Activated CD8-positive, alpha-beta T cell treated with anti-CD3 and anti-CD28 coated beads, Interleukin-2, amount 10 ng/mL, durations not matched to agents 7 days and 5 days (primary cell): ENCODE data around the gene HOXA13. TPM values are rescaled to one million over a fixed set of nuclear protein-coding genes. Genes with fewer than 3 reads are reported as not detected.

Experiments used
- ATAC-seq: fragments of 150-1000 bp; cut with Tn5 transposase; one replicate; pipeline ENCODE4 v1.10.0; 2021; ENCODE audit warnings: moderate library complexity
- CTCF ChIA-PET: fragments of 350-600 bp; sonication (Branson Sonifier 250); formaldehyde crosslinking; loops from one replicate; lab custom pipeline; 2021; ENCODE audit warnings: antibody characterized with exemption; lab: Charles Lee
- POLR2A ChIA-PET: fragments of 350-600 bp; sonication (Branson Sonifier 250); formaldehyde crosslinking; loops from one replicate; lab custom pipeline; 2021; ENCODE audit warnings: antibody characterized with exemption; lab: Charles Lee
- DNase-seq: peaks from one replicate; pipeline ENCODE4 v3.0.0-alpha.2; 2020
- H3K27ac Mint-ChIP-seq: one replicate; pipeline ENCODE4 v1.8.0; 2021; ENCODE audit warnings: mild to moderate bottlenecking, mixed read lengths
- H3K27me3 Mint-ChIP-seq: one replicate; pipeline ENCODE4 v1.8.0; 2021; ENCODE audit warnings: low read depth, mixed read lengths
- H3K36me3 Mint-ChIP-seq: one replicate; pipeline ENCODE4 v1.8.0; 2021; ENCODE audit warnings: low read depth, mixed read lengths
- H3K4me1 Mint-ChIP-seq: one replicate; pipeline ENCODE4 v1.8.0; 2021; ENCODE audit warnings: low read depth, mixed read lengths
- H3K4me3 Mint-ChIP-seq: one replicate; pipeline ENCODE4 v1.8.0; 2021; ENCODE audit warnings: mild to moderate bottlenecking, mixed read lengths
- H3K9me3 Mint-ChIP-seq: one replicate; pipeline ENCODE4 v1.8.0; 2022; ENCODE audit warnings: mixed read lengths; ENCODE audit not compliant: insufficient read depth
- total RNA-seq, 2 experiments: library from RNA; stranded (reverse); gene quantifications; one replicate each; pipeline ENCODE4 v1.2.3, GENCODE V29; 2021

The HOXA13 gene
- total RNA-seq, 2 experiments from 2014 or later = not detected

DNA sequence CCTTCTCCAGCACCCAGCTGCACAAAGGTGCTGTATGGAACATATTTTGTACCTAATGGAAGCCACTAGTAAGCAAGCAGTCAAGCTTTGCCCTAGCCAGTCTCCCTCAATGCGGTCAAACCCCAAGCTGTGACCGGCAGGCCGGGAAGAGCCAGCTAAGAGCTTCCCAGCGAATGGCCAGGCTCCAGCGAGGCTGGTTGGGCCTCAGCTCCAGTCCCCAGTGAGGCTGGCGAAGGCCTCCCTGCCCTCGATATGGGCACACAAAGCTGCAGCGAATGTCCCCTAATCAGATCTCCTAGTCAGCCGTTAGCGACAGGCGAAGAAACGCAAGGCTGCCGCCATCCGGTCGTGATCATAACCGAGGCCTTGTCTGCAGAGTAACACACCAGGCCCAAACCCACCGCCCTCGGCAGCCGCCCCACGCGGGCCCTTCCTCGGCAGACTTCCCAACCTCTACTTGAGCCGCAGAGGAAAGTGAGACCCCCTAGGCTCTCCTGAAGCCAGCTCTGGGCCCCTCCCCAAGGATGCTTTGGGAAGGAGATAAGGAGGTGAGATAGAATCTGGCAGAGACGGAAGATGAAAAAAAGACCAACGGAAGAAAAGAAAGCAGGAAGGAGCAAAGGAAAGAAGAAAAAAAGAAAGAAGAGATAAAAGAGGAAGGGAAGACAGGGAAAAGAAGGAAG lies 31.5 kb downstream of the HOXA13 start:
- Mint-ChIP-seq H3K4me3 (no peak overlapping the region), H3K27ac (peak overlapping the region; percentile 32), H3K36me3 (peaks cover 11% of the 10 kb centered on the region), H3K27me3 (peaks cover 77% of the 10 kb centered on the region), H3K4me1 (peaks cover 16% of the 10 kb centered on the region), H3K9me3 (no peaks in the 10 kb centered on the region)
- POLR2A ChIA-PET = no interaction called here
- ATAC-seq = no peak
- no peak for DNase-seq
- CTCF ChIA-PET = interaction anchor here (0.7 to 1.7 kb wide), 3 partner anchors 11 to 27 kb away, joined by 3 to 6 read pairs (median 3); no protein-coding TSS in a partner anchor

DNA sequence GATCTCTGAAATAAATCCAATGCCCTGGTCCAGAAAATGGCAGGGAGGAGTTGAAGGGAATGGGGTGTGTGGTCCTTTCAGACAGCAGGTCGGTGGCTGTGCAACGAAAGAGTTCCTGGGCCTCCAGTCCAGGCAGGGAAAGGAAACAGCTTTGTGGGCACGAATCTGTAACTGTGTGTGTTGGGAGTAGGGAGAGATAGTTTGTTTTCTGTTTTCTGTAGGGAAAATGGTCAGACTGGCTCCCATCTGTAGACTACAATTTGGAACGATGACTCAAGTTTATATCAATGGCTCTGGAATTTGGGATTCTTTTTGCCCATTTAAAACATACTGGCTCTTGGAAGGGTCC lies 32.0 kb downstream of the HOXA13 start:
- no peaks in the 10 kb centered on the region for H3K9me3 Mint-ChIP-seq
- POLR2A ChIA-PET = no interaction called here
- H3K27me3 Mint-ChIP-seq = peaks cover 81% of the 10 kb centered on the region
- no peak for DNase-seq
- CTCF ChIA-PET = interaction anchor here (1.5 to 1.7 kb wide), 2 partner anchors 12 to 17 kb away, joined by 3 to 6 read pairs; no protein-coding TSS in a partner anchor
- peaks cover 16% of the 10 kb centered on the region for H3K4me1 Mint-ChIP-seq
- ATAC-seq = no peak
- no peak overlapping the region for H3K27ac Mint-ChIP-seq
- H3K36me3 Mint-ChIP-seq = peaks cover 11% of the 10 kb centered on the region
- no peak overlapping the region for H3K4me3 Mint-ChIP-seq

DNA sequence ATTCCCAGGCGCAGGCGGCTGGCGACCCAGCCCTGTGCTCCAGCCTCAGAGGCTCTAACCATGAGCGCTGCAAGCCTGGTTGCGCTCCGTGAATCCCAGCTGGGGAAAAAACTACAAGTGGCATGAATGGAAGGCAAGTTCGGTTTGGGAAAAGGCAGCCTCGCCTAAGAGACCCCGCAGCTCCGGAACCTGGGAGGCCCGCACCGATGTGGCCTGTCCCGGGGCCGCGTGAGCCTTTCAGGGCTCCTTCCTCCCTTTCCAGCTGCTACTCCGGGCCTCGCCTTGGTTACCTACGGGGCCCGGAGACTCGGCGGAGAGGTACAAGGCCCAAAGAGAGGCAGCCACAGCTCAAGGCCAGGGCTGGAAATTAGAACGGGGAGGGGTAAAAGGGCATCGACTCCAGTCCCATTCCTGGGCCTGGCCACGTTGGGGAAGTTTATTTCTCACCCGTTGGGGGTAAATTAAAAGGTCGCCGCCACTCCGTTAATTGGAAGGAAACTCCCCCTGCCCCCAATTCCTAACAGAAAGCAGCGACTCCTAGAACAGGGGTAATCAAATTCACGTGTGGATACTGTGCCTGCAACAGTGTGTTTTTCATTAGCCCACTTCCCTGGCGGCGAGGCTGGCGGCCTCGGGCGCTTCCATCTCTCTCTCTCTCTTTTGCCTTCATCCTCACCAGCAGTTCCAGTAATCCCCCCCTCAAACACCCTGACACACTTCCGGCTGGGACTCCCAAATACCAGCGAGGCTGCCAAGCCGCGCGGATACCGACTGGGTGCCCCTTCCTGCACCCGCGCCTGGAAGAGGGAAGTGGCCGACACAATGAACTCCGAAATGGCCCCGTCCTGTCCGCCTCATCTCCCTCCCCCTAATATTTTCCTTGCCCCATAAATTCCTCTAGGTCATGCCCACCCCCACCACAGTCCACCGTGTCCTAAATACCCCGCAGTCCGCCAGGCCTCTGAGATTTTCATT lies 33.1 kb downstream of the HOXA13 start:
- Mint-ChIP-seq H3K4me1 (peaks cover 10% of the 10 kb centered on the region), H3K27me3 (peaks cover 81% of the 10 kb centered on the region), H3K36me3 (peaks cover 9% of the 10 kb centered on the region), H3K27ac (peak overlapping the region; percentile 69), H3K9me3 (no peaks in the 10 kb centered on the region), H3K4me3 (peak overlapping the region; percentile 51)
- DNase-seq (no peak), ATAC-seq (no peak)
- ChIA-PET POLR2A (no interaction called here), CTCF (interaction anchor here (0.9 to 1.7 kb wide), 4 partner anchors 13 to 29 kb away, joined by 3 to 6 read pairs (median 3); no protein-coding TSS in a partner anchor)

DNA sequence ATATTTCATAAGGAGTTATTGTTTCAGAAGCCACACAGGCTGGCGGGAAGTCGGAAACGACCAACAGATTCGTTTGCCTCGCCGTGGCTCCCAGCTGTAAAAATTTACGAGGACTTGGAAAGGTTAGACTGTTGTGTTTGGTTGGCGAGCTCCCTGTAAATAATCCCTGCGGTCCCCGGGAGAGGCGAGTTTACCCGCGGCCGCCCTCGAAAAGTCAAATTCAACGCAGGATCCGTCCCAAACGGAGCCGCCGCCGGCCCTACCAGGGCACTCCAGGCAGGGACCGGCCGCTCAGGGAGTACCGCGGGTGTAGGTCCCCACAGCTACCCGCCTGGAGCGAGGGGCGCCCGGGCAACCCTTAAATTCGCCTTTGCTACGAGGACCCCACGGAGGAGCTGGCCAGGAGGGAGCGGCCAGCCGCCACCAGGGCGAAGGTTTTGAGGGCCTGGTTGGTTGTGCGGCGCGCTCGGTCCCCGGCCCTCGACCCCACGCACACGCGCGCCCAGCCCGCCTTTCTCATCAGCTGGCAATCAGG lies 33.8 kb downstream of the HOXA13 start:
- H3K27ac Mint-ChIP-seq = no peak overlapping the region
- H3K9me3 Mint-ChIP-seq = no peaks in the 10 kb centered on the region
- no peak for DNase-seq
- H3K27me3 Mint-ChIP-seq = peaks cover 75% of the 10 kb centered on the region
- peaks cover 9% of the 10 kb centered on the region for H3K4me1 Mint-ChIP-seq
- H3K36me3 Mint-ChIP-seq = peaks cover 8% of the 10 kb centered on the region
- ChIA-PET CTCF (interaction anchor here (0.9 to 1.1 kb wide), 3 partner anchors 14 to 30 kb away, joined by 3 read pairs; no protein-coding TSS in a partner anchor), POLR2A (no interaction called here)
- ATAC-seq = no peak
- peak overlapping the region; percentile 51 for H3K4me3 Mint-ChIP-seq

DNA sequence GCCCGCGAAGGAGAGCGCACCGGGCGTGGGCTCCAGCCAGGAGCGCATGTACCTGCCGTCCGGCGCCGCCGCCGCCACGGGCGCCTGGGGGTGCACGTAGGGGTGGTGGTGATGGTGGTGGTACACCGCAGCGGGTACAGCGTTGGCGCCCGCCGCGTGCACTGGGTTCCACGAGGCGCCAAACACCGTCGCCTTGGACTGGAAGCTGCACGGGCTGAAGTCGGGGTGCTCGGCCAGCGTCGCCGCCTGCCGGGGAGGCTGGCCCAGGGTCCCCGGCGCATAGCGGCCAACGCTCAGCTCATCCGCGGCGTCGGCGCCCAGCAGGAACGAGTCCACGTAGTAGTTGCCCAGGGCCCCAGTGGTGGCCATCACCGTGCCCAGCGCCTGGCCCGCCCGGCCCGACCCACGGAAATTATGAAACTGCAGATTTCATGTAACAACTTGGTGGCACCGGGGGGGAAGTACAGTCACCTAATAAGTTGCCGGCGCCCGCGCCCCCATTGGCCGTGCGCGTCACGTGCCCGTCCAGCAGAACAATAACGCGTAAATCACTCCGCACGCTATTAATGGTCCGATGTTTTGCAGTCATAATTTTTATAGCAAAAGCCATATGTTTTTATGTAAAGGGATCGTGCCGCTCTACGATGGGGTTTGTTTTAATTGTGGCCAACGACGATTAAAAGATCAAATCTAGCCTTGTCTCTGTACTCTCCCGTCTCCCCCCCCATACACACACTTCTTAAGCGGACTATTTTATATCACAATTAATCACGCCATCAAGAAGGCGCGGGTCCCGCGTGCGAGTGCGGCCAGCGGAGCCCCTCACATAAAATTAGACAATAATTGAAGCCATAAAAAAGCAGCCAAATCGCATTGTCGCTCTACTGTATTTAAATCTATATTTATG lies 34.5 kb downstream of the HOXA13 start, which contains the start of gene HOXA9:
TSS of gene HOXA9 (minus strand) at position 449 of the 907 bp plus-strand sequence. CDS start at position 369, 80 bp downstream.
- Mint-ChIP-seq H3K9me3 (no peaks in the 10 kb centered on the region), H3K4me1 (peaks cover 11% of the 10 kb centered on the region), H3K27me3 (peaks cover 72% of the 10 kb centered on the region), H3K4me3 (peak within 1 kb of the TSS; percentile 51), H3K36me3 (peaks cover 8% of the 10 kb centered on the region), H3K27ac (peak within 1 kb of the TSS; percentile 84)
- DNase-seq (no peak), ATAC-seq (no peak)
- ChIA-PET POLR2A (no interaction called here), CTCF (interaction anchor here (0.9 to 1.1 kb wide), 2 partner anchors 15 to 31 kb away, joined by 3 read pairs; no protein-coding TSS in a partner anchor)

DNA sequence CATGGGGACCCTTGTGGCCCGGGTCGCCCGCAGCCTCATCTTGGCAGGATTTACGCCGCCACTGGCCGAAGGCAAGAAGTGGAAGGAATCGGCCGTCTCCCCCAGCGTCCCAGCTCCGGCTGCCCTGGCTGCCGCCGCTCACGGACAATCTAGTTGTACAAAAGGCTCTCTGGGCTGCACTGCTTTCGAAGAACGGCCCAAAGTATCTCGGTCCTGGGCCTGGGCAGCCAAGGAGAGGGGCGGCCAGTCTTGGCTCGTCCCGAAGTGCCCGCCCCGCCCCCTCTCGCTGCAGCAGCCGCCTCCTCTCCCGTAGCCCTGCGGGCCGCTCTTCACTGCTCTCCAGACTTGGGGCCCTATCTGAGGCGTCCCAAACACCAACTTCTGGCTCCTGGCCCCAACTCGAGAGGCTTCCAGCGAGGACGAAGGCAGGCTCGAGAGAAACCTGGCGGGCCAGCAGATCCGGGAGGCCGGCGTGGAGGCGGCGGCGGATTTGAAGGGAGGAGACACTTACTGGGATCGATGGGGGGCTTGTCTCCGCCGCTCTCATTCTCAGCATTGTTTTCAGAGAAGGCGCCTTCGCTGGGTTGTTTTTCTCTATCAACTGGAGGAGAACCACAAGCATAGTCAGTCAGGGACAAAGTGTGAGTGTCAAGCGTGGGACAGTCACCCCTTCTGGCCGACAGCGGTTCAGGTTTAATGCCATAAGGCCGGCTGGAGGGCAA lies 35.4 kb downstream of the HOXA13 start:
- Mint-ChIP-seq H3K27me3 (peaks cover 74% of the 10 kb centered on the region), H3K4me1 (peaks cover 13% of the 10 kb centered on the region), H3K9me3 (no peaks in the 10 kb centered on the region), H3K4me3 (peak overlapping the region; percentile 15), H3K27ac (peak overlapping the region; percentile 49), H3K36me3 (peaks cover 8% of the 10 kb centered on the region)
- ATAC-seq (no peak), DNase-seq (no peak)
- ChIA-PET POLR2A (no interaction called here), CTCF (interaction anchor here (4.7 kb wide), 1 partner anchor 483 kb away, joined by 85 read pairs; no protein-coding TSS in a partner anchor)

DNA sequence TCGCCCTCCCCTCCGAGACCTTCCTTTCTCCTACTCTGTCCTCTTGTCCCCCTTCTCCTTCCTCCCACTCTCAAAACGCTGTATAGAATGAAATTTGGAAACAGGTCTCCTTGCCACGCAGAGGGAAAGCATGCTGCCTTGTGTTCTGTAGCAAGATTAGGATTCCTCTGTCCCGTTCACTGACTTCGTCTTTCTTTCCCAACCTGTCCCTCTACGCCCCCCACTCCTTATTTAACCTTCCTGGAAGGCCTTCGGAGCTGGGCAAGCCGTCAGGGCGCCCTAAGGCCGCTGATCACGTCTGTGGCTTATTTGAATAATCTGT lies 35.9 kb downstream of the HOXA13 start:
- POLR2A ChIA-PET = no interaction called here
- H3K27me3 Mint-ChIP-seq = peaks cover 74% of the 10 kb centered on the region
- H3K4me3 Mint-ChIP-seq = no peak overlapping the region

DNA sequence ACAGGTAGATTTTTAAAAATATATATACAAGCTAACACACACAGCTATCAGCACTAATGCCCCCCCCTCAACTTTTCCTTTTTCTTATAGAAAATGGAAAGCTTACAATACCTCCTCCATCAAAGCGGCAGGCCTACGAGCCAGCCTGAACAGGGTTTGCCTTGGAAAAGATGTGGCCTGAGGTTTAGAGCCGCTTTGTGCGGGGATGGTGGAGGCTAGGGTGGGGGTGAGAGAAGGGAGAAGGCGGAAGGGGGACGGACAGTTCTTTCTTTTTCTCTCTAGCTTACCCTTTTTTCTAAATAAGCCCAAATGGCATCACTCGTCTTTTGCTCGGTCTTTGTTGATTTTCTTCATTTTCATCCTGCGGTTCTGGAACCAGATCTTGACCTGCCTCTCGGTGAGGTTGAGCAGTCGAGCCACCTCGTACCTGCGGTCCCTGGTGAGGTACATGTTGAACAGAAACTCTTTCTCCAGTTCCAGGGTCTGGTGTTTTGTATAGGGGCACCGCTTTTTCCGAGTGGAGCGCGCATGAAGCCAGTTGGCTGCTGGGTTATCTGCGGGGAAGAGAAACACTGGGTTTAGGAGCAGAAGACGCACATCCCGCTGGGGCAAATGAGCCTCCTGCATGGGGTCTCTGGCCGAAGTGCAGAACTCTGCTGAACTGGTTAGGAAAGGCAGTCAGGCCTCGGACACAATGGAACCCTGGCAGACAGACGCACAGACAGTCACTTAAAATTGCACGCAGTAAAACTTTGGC lies 36.4 kb downstream of the HOXA13 start:
- ChIA-PET CTCF (interaction anchor here (0.7 to 4.7 kb wide), 9 partner anchors 10 to 793 kb away, joined by 3 to 85 read pairs (median 5); partner anchors contain the start of gene HOXA13), POLR2A (no interaction called here)
- no peak for ATAC-seq
- peaks cover 11% of the 10 kb centered on the region for H3K36me3 Mint-ChIP-seq
- H3K9me3 Mint-ChIP-seq = no peaks in the 10 kb centered on the region
- no peak for DNase-seq
- peak overlapping the region; percentile 29 for H3K27ac Mint-ChIP-seq
- no peak overlapping the region for H3K4me3 Mint-ChIP-seq
- peaks cover 8% of the 10 kb centered on the region for H3K4me1 Mint-ChIP-seq
- H3K27me3 Mint-ChIP-seq = peaks cover 74% of the 10 kb centered on the region

More for the DNA sequence above, 35.9 kb downstream of the HOXA13 start:
- Mint-ChIP-seq H3K36me3 (peaks cover 8% of the 10 kb centered on the region), H3K27ac (peak overlapping the region; percentile 39), H3K9me3 (no peaks in the 10 kb centered on the region), H3K4me1 (peaks cover 13% of the 10 kb centered on the region)
- CTCF ChIA-PET = interaction anchor here (1.8 to 4.7 kb wide), 3 partner anchors 32 to 483 kb away, joined by 4 to 85 read pairs (median 9); no protein-coding TSS in a partner anchor
- no peak for ATAC-seq
- no peak for DNase-seq

DNA sequence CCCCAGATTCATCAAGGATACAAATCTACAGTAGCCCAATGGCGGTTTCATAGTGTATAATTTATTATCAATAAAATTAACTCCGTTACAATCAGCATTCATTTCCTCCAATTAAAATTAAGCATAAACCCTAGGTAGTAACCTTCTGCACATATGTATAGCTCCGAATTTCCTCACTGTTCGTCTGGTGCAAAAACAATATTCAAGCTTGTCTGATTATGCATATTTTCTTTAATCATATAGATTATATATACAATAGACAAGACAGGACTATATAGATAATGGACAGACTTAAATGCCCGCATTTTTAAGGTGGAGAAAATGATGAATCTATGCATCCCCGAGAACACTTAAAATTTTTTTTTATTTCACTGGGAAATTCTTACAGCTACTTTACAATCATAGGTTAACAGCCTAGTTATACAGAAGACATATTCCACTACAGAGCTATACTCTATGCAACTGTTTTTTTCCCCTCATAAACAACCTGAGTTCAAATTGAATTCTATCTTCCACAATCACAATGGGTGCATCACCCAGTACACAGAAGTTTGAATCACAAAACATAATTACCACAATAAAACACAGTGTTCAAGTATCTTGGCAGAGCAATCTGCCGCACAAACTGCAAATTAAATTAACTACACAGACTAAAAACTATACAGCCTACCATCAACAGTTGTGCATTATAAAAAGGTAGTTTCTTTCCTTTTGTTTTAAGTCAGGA lies 37.2 kb downstream of the HOXA13 start:
- H3K4me1 Mint-ChIP-seq = peaks cover 9% of the 10 kb centered on the region
- CTCF ChIA-PET = interaction anchor here (0.7 to 4.7 kb wide), 11 partner anchors 10 to 792 kb away, joined by 3 to 85 read pairs (median 5); partner anchors contain the start of genes HOXA13 and HOXA3
- H3K27ac Mint-ChIP-seq = no peak overlapping the region
- no peak for DNase-seq
- no peak for ATAC-seq
- peaks cover 75% of the 10 kb centered on the region for H3K27me3 Mint-ChIP-seq
- H3K9me3 Mint-ChIP-seq = no peaks in the 10 kb centered on the region
- no peak overlapping the region for H3K4me3 Mint-ChIP-seq
- H3K36me3 Mint-ChIP-seq = peaks cover 13% of the 10 kb centered on the region
- POLR2A ChIA-PET = no interaction called here
